ENCODE data around the gene DNAJB2. TPM values are rescaled to one million over a fixed set of nuclear protein-coding genes. Genes with fewer than 3 reads are reported as not detected.

Gene DNAJB2
- total RNA-seq, 1 donor from 2014 or later: 92.8 TPM

DNA sequence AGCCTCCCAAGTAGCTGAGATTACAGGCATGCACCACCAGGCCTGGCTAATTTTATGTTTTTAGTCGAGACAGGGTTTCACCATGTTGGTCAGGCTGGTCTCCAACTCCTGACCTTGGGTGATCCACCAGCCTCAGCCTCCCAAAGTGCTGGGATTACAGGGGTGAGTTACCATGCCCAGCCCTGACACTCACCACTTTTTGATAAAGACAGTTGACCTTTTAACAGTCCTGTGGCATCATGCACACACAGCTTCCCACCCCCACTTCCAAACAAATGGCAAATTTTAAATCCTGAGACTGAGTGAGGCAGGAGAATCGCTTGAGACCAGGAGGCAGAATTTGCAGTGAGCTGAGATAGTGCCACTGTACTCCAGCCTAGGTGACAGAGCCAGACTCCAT is 6.2 kb upstream of the DNAJB2 start:
- H3K36me3 ChIP-seq: no peaks in the 10 kb centered on the region
- H3K9me3 ChIP-seq: no peaks in the 10 kb centered on the region
- H3K27ac ChIP-seq: no peak overlapping the region
- no peaks in the 10 kb centered on the region for H3K27me3 ChIP-seq
- no peak overlapping the region for H3K4me3 ChIP-seq
- H3K4me1 ChIP-seq: peaks cover 6% of the 10 kb centered on the region
- TF ChIP-seq, protein P1, sequence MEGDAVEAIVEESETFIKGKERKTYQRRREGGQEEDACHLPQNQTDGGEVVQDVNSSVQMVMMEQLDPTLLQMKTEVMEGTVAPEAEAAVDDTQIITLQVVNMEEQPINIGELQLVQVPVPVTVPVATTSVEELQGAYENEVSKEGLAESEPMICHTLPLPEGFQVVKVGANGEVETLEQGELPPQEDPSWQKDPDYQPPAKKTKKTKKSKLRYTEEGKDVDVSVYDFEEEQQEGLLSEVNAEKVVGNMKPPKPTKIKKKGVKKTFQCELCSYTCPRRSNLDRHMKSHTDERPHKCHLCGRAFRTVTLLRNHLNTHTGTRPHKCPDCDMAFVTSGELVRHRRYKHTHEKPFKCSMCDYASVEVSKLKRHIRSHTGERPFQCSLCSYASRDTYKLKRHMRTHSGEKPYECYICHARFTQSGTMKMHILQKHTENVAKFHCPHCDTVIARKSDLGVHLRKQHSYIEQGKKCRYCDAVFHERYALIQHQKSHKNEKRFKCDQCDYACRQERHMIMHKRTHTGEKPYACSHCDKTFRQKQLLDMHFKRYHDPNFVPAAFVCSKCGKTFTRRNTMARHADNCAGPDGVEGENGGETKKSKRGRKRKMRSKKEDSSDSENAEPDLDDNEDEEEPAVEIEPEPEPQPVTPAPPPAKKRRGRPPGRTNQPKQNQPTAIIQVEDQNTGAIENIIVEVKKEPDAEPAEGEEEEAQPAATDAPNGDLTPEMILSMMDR (IDR thresholded peaks at IDR 0.05): no peak
- no peak for TF ChIP-seq POLR2AphosphoS5 (IDR thresholded peaks at IDR 0.05; ENCODE audit: insufficient read depth in 1 of 2, low read depth in 1 of 2)
- no peak for TF ChIP-seq POLR2A (IDR thresholded peaks at IDR 0.05)
- no peak for DNase-seq (ENCODE audit: extremely low spot score in 2 of 2)
- intact Hi-C loops (cut with DNase I): no loop called here

DNA sequence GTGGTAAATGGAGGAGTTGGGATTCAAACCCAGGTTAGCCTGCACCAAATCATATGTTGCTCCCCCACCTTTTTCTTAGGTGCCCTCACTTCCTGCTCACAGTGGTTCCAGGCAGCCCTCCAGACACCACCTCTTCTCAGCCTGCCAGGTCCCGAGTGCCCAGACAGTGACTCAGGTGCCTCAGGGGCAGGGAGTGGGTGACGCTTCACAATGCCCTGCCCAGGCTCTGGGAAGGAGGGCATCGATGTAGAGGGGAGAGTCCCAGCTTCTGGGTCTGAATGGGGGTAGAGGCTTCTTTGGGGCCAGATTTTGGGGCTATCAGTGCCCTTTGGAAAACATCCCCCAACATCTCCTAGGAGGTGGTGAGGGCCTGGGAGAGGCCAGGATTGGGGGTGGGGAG is 5.2 kb upstream of the DNAJB2 start:
- no peak overlapping the region for H3K4me3 ChIP-seq

DNA sequence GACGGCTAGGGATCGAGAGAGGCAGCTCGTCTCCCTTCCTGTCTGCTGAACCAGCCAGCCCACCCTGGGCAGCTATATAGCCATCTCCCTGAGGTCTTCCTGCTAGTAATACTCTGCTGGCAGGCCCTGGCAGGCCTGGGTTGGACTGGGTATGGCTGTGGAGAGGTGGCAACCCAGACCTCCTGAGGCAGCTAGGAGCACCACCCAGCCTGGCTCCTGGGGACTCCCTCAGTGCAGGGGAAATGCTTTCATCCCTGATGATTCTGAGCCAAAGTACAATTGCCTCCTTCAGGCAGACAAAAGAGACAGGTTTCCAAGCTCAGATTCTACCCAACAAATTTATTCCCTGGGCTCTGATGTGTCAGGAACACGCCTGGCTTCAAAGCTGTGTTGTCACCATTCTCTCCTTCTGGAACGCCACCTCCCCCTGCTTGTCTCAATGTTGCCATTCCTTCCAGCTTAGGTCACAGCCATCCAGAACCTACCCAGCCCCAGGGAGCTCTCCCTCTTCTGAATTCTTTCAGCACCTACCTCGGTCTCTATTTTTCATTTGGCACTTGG is 4.7 kb upstream of the DNAJB2 start:
- Histone ChIP-seq H3K9me3 (no peaks in the 10 kb centered on the region), H3K27ac (peak overlapping the region; percentile 79), H3K27me3 (no peaks in the 10 kb centered on the region), H3K4me3 (no peak overlapping the region), H3K36me3 (no peaks in the 10 kb centered on the region), H3K4me1 (peaks cover 15% of the 10 kb centered on the region)
- TF ChIP-seq, protein P1 (IDR thresholded peaks at IDR 0.05): no peak
- TF ChIP-seq POLR2AphosphoS5 (IDR thresholded peaks at IDR 0.05; ENCODE audit: insufficient read depth in 1 of 2, low read depth in 1 of 2): peak; percentile 23 to 57
- DNase-seq (ENCODE audit: extremely low spot score in 2 of 2): no peak
- intact Hi-C loops (cut with DNase I): no loop called here

More for the DNA sequence above, 5.2 kb upstream of the DNAJB2 start:
- intact Hi-C loops (cut with DNase I): no loop called here
- Histone ChIP-seq H3K27me3 (no peaks in the 10 kb centered on the region), H3K9me3 (no peaks in the 10 kb centered on the region), H3K36me3 (no peaks in the 10 kb centered on the region), H3K27ac (peak overlapping the region; percentile 79), H3K4me1 (peaks cover 15% of the 10 kb centered on the region)
- no peak for TF ChIP-seq POLR2A (IDR thresholded peaks at IDR 0.05)
- TF ChIP-seq, protein P1 (IDR thresholded peaks at IDR 0.05): no peak
- TF ChIP-seq POLR2AphosphoS5 (IDR thresholded peaks at IDR 0.05; ENCODE audit: insufficient read depth in 1 of 2, low read depth in 1 of 2): peak in 1 of 2 donors; percentile 59
- DNase-seq (ENCODE audit: extremely low spot score in 2 of 2): no peak

DNA sequence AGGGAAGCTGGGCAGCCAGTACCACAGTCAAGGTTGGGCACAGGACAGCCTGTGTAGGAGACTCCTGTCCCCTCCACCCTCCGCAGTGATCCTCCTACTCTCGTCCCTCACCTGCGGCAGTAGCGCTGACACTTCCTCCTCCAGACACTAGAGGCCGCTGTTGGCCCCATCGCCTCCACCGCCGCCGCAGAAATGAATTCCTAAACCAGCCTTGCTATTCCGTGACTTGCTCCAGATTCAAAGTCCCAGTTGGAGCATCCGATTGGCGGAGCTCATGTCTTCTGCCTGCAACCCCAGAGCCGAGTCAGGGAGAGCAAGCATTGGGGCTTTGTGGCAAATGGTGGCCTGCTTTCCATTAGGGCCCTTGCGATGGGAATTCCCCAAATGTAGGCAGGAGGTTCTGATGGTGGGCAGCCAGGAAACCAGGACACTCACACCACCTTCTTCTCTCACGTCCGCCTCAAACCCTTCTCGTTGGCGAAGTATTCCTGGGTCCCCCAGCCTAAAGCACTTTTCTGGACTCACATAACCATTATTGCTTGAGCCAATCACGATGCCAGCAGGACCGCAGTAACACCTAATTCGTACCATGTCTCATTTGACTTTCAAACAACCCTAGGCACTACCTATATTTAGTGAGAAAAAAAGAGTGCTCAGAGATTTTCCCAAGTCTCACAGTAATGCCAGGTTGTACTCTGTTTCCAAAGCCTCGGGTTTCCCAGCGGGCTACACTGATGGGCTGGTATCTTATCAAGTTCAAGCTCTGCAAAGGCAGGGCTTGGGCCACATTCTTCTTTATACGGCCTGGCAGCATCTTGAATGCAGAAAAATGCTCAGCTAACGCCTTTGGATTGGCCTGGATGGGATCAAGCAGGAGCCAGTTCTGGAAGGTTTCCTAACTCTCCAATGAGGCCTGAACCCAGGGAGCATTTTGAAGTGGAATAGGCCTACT is 1.2 kb upstream of the DNAJB2 start:
- H3K4me3 ChIP-seq: peak overlapping the region in 1 of 2 donors; percentile 67
- intact Hi-C loops (cut with DNase I): no loop called here
- TF ChIP-seq POLR2A (IDR thresholded peaks at IDR 0.05): no peak
- TF ChIP-seq, protein P1 (IDR thresholded peaks at IDR 0.05): peak; percentile 90 to 96 (median 95)
- peak; percentile 51 to 72 for TF ChIP-seq POLR2AphosphoS5 (IDR thresholded peaks at IDR 0.05; ENCODE audit: insufficient read depth in 1 of 2, low read depth in 1 of 2)
- H3K27me3 ChIP-seq: no peaks in the 10 kb centered on the region
- DNase-seq (ENCODE audit: extremely low spot score in 2 of 2): no peak
- H3K4me1 ChIP-seq: peaks cover 39% of the 10 kb centered on the region
- H3K36me3 ChIP-seq: peaks cover 0 to 24% of the 10 kb centered on the region in 2 donors
- H3K27ac ChIP-seq: peak overlapping the region; percentile 100
- H3K9me3 ChIP-seq: no peaks in the 10 kb centered on the region

Data from vagina (tissue), 2 donors.